CD14-positive monocyte (primary cell): ENCODE results near the gene BFSP2. TPM values are rescaled to one million over a fixed set of nuclear protein-coding genes. Genes with fewer than 3 reads are reported as not detected.
"Not testable (repeated sequence)": the region's sequence is repeated elsewhere in the genome, so short reads cannot be mapped to it uniquely, and the experiment has no call there.

Experiments
- DNase-seq, 3 donors: peaks; one replicate each; pipeline ENCODE4 v3.0.0-alpha.2; 2011 to 2022
- H2AFZ ChIP-seq: 2 replicates; pipeline ENCODE4 v1.6.0; 2012; ENCODE audit warnings: mild to moderate bottlenecking, low read depth, low read length, inconsistent platforms; ENCODE audit not compliant: insufficient read depth, poor library complexity, severe bottlenecking
- H3K27ac ChIP-seq, 2 donors: 1 replicate in 1 of 2; 2 replicates in 1 of 2; pipeline ENCODE4 v1.5.1; 2012 to 2013; ENCODE audit warnings: low read length in 2 of 2, control low read depth in 1 of 2, inconsistent platforms in 1 of 2, low read depth in 1 of 2, mild to moderate bottlenecking in 1 of 2
- H3K27me3 ChIP-seq, 2 donors: one replicate each; pipeline versions ENCODE4 v1.6.0 to v1.6.1; 2011 to 2013; ENCODE audit warnings: low read length in 2 of 2; ENCODE audit not compliant: control insufficient read depth in 2 of 2, insufficient read depth in 2 of 2
- H3K36me3 ChIP-seq, 2 donors: replicated peaks in 1 of 2; 1 replicate in 1 of 2; 2 replicates in 1 of 2; pipeline versions ENCODE4 v1.5.1 to v1.6.1; 2012 to 2013; ENCODE audit warnings: low read length in 2 of 2, control low read depth in 1 of 2, inconsistent platforms in 1 of 2, mild to moderate bottlenecking in 1 of 2; ENCODE audit not compliant: insufficient read depth in 2 of 2, control insufficient read depth in 1 of 2
- H3K4me1 ChIP-seq, 2 donors: 1 replicate in 1 of 2; 2 replicates in 1 of 2; pipeline versions ENCODE4 v1.5.1 to v1.6.1; 2012 to 2013; ENCODE audit warnings: low read length in 2 of 2, control low read depth in 1 of 2, inconsistent platforms in 1 of 2, mild to moderate bottlenecking in 1 of 2, moderate library complexity in 1 of 2; ENCODE audit not compliant: insufficient read depth in 2 of 2, control insufficient read depth in 1 of 2
- H3K4me2 ChIP-seq: replicated peaks from 2 replicates; pipeline ENCODE3; 2012; ENCODE audit warnings: low read length, moderate library complexity, mild to moderate bottlenecking; ENCODE audit not compliant: poor library complexity, severe bottlenecking; ENCODE audit errors: extremely low read depth
- H3K4me3 ChIP-seq, 3 experiments: fragments of 200-600 bp in 1 of 3; sonication (generic) in 1 of 3; replicated peaks in 1 of 3; 1 replicate in 2 of 3; 2 replicates in 1 of 3; pipeline ENCODE4 v1.5.1; 2011 to 2013; ENCODE audit warnings: low read length in 3 of 3, mild to moderate bottlenecking in 3 of 3, control low read depth in 2 of 3, low read depth in 2 of 3, inconsistent platforms in 1 of 3, moderate library complexity in 1 of 3
- H3K79me2 ChIP-seq: 2 replicates; pipeline ENCODE4 v1.6.0; 2012; ENCODE audit warnings: mild to moderate bottlenecking, control low read depth, inconsistent platforms, low read length, moderate library complexity; ENCODE audit not compliant: insufficient read depth
- H3K9ac ChIP-seq: 2 replicates; pipeline ENCODE4 v1.6.0; 2017; ENCODE audit warnings: low read length, mild to moderate bottlenecking; ENCODE audit not compliant: insufficient read depth, poor library complexity, severe bottlenecking
- H3K9me3 ChIP-seq, 2 donors: replicated peaks in 1 of 2; 1 replicate in 1 of 2; 2 replicates in 1 of 2; pipeline versions ENCODE4 v1.5.1 to v1.6.1; 2012 to 2013; ENCODE audit warnings: low read length in 2 of 2, control low read depth in 1 of 2; ENCODE audit not compliant: control insufficient read depth in 1 of 2, insufficient read depth in 1 of 2
- H4K20me1 ChIP-seq: 2 replicates; pipeline ENCODE4 v1.6.0; 2012; ENCODE audit warnings: mild to moderate bottlenecking, low read length, control low read depth, moderate library complexity; ENCODE audit not compliant: insufficient read depth
- H3K27ac Mint-ChIP-seq, 7 donors: one replicate each; pipeline ENCODE4 v1.8.0; 2020; ENCODE audit warnings: mild to moderate bottlenecking in 7 of 7, mixed read lengths in 7 of 7, moderate library complexity in 6 of 7, inconsistent platforms in 2 of 7
- H3K27me3 Mint-ChIP-seq, 3 donors: one replicate each; pipeline ENCODE4 v1.8.0; 2021 to 2022; ENCODE audit warnings: low read depth in 3 of 3, mild to moderate bottlenecking in 3 of 3, mixed read lengths in 3 of 3, moderate library complexity in 3 of 3, inconsistent platforms in 1 of 3
- H3K36me3 Mint-ChIP-seq, 2 donors: one replicate each; pipeline ENCODE4 v1.8.0; 2020; ENCODE audit warnings: mixed read lengths in 2 of 2, inconsistent platforms in 1 of 2, mild to moderate bottlenecking in 1 of 2
- H3K4me1 Mint-ChIP-seq: one replicate; pipeline ENCODE4 v1.8.0; 2020; ENCODE audit warnings: mild to moderate bottlenecking, mixed read lengths
- H3K4me3 Mint-ChIP-seq, 2 donors: one replicate each; pipeline ENCODE4 v1.8.0; 2020; ENCODE audit warnings: mild to moderate bottlenecking in 2 of 2, mixed read lengths in 2 of 2, moderate library complexity in 1 of 2
- H3K9me3 Mint-ChIP-seq, 7 donors: one replicate each; pipeline ENCODE4 v1.8.0; 2020 to 2022; ENCODE audit warnings: mixed read lengths in 7 of 7, mild to moderate bottlenecking in 6 of 7, moderate library complexity in 6 of 7, inconsistent platforms in 2 of 7
- WGBS: methylation state at CpG from one replicate; pipeline ENCODE4 v1.1.5; 2013; ENCODE audit warnings: missing lambda C conversion rate; ENCODE audit not compliant: insufficient coverage; 5-methylcytosine and 5-hydroxymethylcytosine counted together
- intact Hi-C, 2 donors: fragments of 100-400 bp; cut with micrococcal nuclease; formaldehyde crosslinking; loops; one replicate each; pipeline versions ENCODE4 v1.15.0 to v1.15.1; 2023
- polyA plus RNA-seq, 3 donors: library from polyadenylated mRNA; depleted of rRNA in 1 of 3; unstranded in 2 of 3; stranded (reverse) in 1 of 3; fragments of 300-500 nt in 2 of 3; fragments of >200 nt in 1 of 3; fragmentation: Illumina TruSeq in 2 of 3; gene quantifications; 1 replicate in 2 of 3; 2 replicates in 1 of 3; pipeline ENCODE4 v1.2.3, GENCODE V29; 2012 to 2021
- TF ChIP-seq, protein P1 (sequence below): fragments of 200-600 bp; IDR thresholded peaks from one replicate; pipeline ENCODE4 v1.8.0; 2022; ENCODE audit warnings: antibody characterized with exemption, mild to moderate bottlenecking

The BFSP2 gene
- polyA plus RNA-seq, 3 donors = not detected

DNA sequence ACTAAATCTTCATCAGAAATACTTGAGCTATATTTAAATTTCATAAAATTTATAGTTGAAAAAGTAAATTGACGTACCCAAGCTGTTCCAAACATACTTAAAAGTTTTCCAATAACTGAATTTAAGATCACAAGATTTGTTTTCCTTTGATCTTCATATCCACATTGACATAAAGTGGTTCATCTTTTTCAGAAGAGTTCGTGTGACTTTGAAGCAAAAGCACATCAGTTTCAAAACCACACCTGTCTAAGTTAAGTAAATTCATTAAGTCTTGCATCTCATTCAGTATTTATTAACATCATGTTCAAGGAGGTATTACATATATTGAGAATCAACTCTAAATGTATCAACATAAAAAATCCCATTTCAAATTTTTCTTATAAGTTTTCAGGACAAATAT lies 79.5 kb downstream of the BFSP2 start:
- H3K4me2 ChIP-seq = no peak overlapping the region

DNA sequence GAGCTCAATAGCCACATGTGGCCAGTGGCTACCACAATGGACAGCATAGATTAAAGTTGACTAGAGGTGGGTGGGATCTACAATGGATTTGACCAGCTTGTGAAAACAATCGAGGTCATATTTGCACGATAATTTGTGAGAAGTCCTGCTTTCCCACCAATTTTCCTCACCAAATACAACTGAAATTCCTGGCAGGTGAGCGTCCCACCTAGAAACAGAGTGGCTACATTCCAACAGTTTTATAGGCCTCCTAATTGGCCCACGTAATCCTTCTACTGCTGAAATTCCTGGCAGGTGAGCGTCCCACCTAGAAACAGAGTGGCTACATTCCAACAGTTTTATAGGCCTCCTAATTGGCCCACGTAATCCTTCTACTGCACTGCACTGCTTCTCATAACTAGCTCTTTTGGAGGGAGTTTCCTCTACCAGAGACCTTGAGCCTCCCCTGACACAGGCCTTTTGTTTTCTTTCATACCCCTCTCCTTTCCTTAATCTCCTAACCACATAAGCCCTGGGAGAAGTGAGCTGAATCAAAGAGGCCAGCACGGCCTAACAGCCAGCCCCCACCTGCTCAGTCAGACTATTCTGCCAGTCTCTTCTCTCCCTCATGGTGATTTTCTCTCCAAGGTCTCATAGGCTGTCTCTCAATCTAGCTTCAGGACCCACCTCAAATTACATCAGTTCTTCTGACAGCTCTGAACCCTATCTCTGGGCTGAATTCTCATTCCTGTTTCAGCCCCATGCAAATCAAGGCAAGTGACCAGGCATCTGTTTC lies 80.2 kb downstream of the BFSP2 start:
- no peak overlapping the region for H3K9ac ChIP-seq
- Mint-ChIP-seq H3K27ac (no peak overlapping the region), H3K4me1 (peaks cover 6% of the 10 kb centered on the region), H3K36me3 (no peaks in the 10 kb centered on the region), H3K9me3 (peaks cover 0 to 6% (median 1%) of the 10 kb centered on the region in 7 donors), H3K27me3 (peaks cover 0 to 1% (median 0%) of the 10 kb centered on the region in 3 donors), H3K4me3 (no peak overlapping the region)
- no peak overlapping the region for H2AFZ ChIP-seq
- H3K9me3 ChIP-seq = no peaks in the 10 kb centered on the region
- no peaks in the 10 kb centered on the region for H3K79me2 ChIP-seq
- H4K20me1 ChIP-seq = no peaks in the 10 kb centered on the region
- WGBS = 97% methylated on average over 6 of the region's 7 CpGs
- no peak overlapping the region for H3K27ac ChIP-seq
- TF ChIP-seq, protein P1, sequence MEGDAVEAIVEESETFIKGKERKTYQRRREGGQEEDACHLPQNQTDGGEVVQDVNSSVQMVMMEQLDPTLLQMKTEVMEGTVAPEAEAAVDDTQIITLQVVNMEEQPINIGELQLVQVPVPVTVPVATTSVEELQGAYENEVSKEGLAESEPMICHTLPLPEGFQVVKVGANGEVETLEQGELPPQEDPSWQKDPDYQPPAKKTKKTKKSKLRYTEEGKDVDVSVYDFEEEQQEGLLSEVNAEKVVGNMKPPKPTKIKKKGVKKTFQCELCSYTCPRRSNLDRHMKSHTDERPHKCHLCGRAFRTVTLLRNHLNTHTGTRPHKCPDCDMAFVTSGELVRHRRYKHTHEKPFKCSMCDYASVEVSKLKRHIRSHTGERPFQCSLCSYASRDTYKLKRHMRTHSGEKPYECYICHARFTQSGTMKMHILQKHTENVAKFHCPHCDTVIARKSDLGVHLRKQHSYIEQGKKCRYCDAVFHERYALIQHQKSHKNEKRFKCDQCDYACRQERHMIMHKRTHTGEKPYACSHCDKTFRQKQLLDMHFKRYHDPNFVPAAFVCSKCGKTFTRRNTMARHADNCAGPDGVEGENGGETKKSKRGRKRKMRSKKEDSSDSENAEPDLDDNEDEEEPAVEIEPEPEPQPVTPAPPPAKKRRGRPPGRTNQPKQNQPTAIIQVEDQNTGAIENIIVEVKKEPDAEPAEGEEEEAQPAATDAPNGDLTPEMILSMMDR = no peak
- no peak overlapping the region for H3K4me2 ChIP-seq
- DNase-seq = no peak
- no peaks in the 10 kb centered on the region for H3K36me3 ChIP-seq
- H3K4me1 ChIP-seq = peaks cover 0 to under 1% of the 10 kb centered on the region in 2 donors
- H3K4me3 ChIP-seq = no peak overlapping the region
- intact Hi-C loops = no loop called here
- H3K27me3 ChIP-seq = no peaks in the 10 kb centered on the region

More for the DNA sequence above, 79.5 kb downstream of the BFSP2 start:
- peaks cover 0 to 6% (median 0%) of the 10 kb centered on the region in 7 donors for H3K9me3 Mint-ChIP-seq
- H2AFZ ChIP-seq = no peak overlapping the region
- no peak overlapping the region for H3K27ac Mint-ChIP-seq
- no CpG with 5 or more reads among the region's 2 CpGs for WGBS
- H3K27me3 ChIP-seq = no peaks in the 10 kb centered on the region
- H3K36me3 Mint-ChIP-seq = no peaks in the 10 kb centered on the region
- intact Hi-C loops = no loop called here
- H3K4me3 ChIP-seq = no peak overlapping the region
- no peak overlapping the region for H3K27ac ChIP-seq
- H3K9ac ChIP-seq = no peak overlapping the region
- H4K20me1 ChIP-seq = no peaks in the 10 kb centered on the region
- no peaks in the 10 kb centered on the region for H3K9me3 ChIP-seq
- H3K79me2 ChIP-seq = no peaks in the 10 kb centered on the region
- peaks cover 13% of the 10 kb centered on the region for H3K4me1 Mint-ChIP-seq
- no peaks in the 10 kb centered on the region for H3K36me3 ChIP-seq
- H3K27me3 Mint-ChIP-seq = peaks cover 0 to 1% (median 0%) of the 10 kb centered on the region in 3 donors
- no peak for DNase-seq
- no peak overlapping the region for H3K4me3 Mint-ChIP-seq
- TF ChIP-seq, protein P1 = no peak
- peaks cover 0 to 6% of the 10 kb centered on the region in 2 donors for H3K4me1 ChIP-seq

- H3K79me2 ChIP-seq, H3K27ac ChIP-seq, DNase-seq, H3K4me3 Mint-ChIP-seq, H3K27me3 ChIP-seq, H3K4me3 ChIP-seq, H3K4me1 ChIP-seq, H2AFZ ChIP-seq, H3K27ac Mint-ChIP-seq, H4K20me1 ChIP-seq, H3K36me3 Mint-ChIP-seq, intact Hi-C loops, H3K4me2 ChIP-seq, H3K4me1 Mint-ChIP-seq, H3K27me3 Mint-ChIP-seq, H3K36me3 ChIP-seq, H3K9ac ChIP-seq: not testable (repeated sequence)
- H3K9me3 ChIP-seq = peaks cover 0 to 15% of the 10 kb centered on the region in 2 donors
- peaks cover 1 to 15% (median 9%) of the 10 kb centered on the region in 7 donors for H3K9me3 Mint-ChIP-seq
- 100% methylated on average over 1 of the region's 5 CpGs for WGBS
Observed at GRCh38 chr3:133482474-133482873, 82.6 kb downstream of the BFSP2 start.
